Vagina (tissue), 2 donors: ENCODE results near the gene DLG2.

Experiments used
- CTCF ChIP-seq, 3 experiments: fragments of 450-650 bp in 2 of 3; fragments of 200-600 bp in 1 of 3; sonication (generic) in 1 of 3; IDR thresholded peaks; one replicate each; pipeline ENCODE4 v1.5.1; 2017 to 2019; ENCODE audit warnings: antibody characterized with exemption in 3 of 3, mild to moderate bottlenecking in 2 of 3, moderate library complexity in 2 of 3
- POLR2AphosphoS5 ChIP-seq, 2 donors: sonication (generic); formaldehyde crosslinking; IDR thresholded peaks; one replicate each; pipeline ENCODE4 v1.9.0; 2017; ENCODE audit warnings: antibody characterized with exemption in 2 of 2, mild to moderate bottlenecking in 2 of 2, low read depth in 1 of 2; ENCODE audit not compliant: insufficient read depth in 1 of 2

GRCh38 chr11:84316866-84317555 lies 1310.1 kb downstream of the DLG2 start:
- TF ChIP-seq CTCF (IDR thresholded peaks at IDR 0.05) (no peak), POLR2AphosphoS5 (IDR thresholded peaks at IDR 0.05; ENCODE audit: insufficient read depth in 1 of 2, low read depth in 1 of 2) (no peak)
